Measurements from ENCODE around the gene CMSS1.

CMSS1 gene

DNA sequence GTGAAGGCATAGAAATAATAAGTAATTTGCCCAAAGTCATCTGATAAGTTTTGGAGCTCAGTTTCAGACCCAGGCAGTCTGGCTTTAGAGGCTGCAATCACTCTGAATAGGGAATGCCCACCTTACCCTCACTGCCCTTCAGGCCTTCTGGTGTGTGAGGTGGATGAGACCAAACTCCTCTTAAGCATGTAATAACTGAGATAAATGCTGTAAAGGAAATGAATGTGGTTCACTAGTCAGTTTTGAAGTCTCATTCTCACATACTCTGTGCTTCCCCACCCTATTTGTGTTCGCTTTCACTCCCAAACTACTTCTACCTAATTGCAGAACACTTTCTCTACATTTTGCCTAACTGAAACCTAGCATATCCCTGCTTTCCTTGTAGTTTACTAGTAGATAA, 152.5 kb downstream of the CMSS1 start:
- ChIA-PET POLR2A (no interaction called here), CTCF (no interaction called here)
- DNase-seq, result no peak
- H3K9me3 ChIP-seq (ENCODE audit: control extremely low read depth in 1 of 5, control insufficient read depth in 4 of 5, insufficient read depth in 2 of 5, low read depth in 1 of 5, low read length in 4 of 5), result no peaks in the 10 kb centered on the region
- H3K27me3 ChIP-seq (replicated peaks in 2 of 5; ENCODE audit: control insufficient read depth in 4 of 5, insufficient read depth in 5 of 5, low read length in 4 of 5), result no peaks in the 10 kb centered on the region
- H3K4me3 ChIP-seq (ENCODE audit: control insufficient read depth in 1 of 7, extremely low read depth in 1 of 7, insufficient read depth in 4 of 7, low read depth in 2 of 7, low read length in 6 of 7), result no peak overlapping the region
- no CpG with 5 or more reads among the region's 1 CpG for WGBS (ENCODE audit: insufficient coverage)
- H3K36me3 ChIP-seq (ENCODE audit: control insufficient read depth in 4 of 4, insufficient read depth in 4 of 4, low read length in 3 of 4), result no peaks in the 10 kb centered on the region
- H3K27ac ChIP-seq (ENCODE audit: insufficient read depth in 1 of 2, low read depth in 1 of 2, low read length in 2 of 2, poor library complexity in 1 of 2, severe bottlenecking in 2 of 2), result no peak overlapping the region
- no peaks in the 10 kb centered on the region for H3K4me1 ChIP-seq (ENCODE audit: control extremely low read depth in 1 of 4, control insufficient read depth in 4 of 4, insufficient read depth in 4 of 4, low read length in 3 of 4)

GRCh38 chr3:99971761-99972160, 154.1 kb downstream of the CMSS1 start:
- WGBS (ENCODE audit: insufficient coverage), result 100% methylated on average over 1 of the region's 3 CpGs
- Histone ChIP-seq H3K4me1 (ENCODE audit: control extremely low read depth in 1 of 4, control insufficient read depth in 4 of 4, insufficient read depth in 4 of 4, low read length in 3 of 4) (no peaks in the 10 kb centered on the region), H3K36me3 (ENCODE audit: control insufficient read depth in 4 of 4, insufficient read depth in 4 of 4, low read length in 3 of 4) (no peaks in the 10 kb centered on the region), H3K27me3 (replicated peaks in 2 of 5; ENCODE audit: control insufficient read depth in 4 of 5, insufficient read depth in 5 of 5, low read length in 4 of 5) (no peaks in the 10 kb centered on the region), H3K4me3 (ENCODE audit: control insufficient read depth in 1 of 7, extremely low read depth in 1 of 7, insufficient read depth in 4 of 7, low read depth in 2 of 7, low read length in 6 of 7) (no peak overlapping the region), H3K27ac (ENCODE audit: insufficient read depth in 1 of 2, low read depth in 1 of 2, low read length in 2 of 2, poor library complexity in 1 of 2, severe bottlenecking in 2 of 2) (no peak overlapping the region), H3K9me3 (ENCODE audit: control extremely low read depth in 1 of 5, control insufficient read depth in 4 of 5, insufficient read depth in 2 of 5, low read depth in 1 of 5, low read length in 4 of 5) (no peaks in the 10 kb centered on the region)
- CTCF ChIA-PET, result no interaction called here
- POLR2A ChIA-PET, result interaction anchor here (1.0 kb wide), 1 partner anchor 33 kb away, joined by 3 read pairs; no protein-coding TSS in a partner anchor
- DNase-seq, result no peak

DNA sequence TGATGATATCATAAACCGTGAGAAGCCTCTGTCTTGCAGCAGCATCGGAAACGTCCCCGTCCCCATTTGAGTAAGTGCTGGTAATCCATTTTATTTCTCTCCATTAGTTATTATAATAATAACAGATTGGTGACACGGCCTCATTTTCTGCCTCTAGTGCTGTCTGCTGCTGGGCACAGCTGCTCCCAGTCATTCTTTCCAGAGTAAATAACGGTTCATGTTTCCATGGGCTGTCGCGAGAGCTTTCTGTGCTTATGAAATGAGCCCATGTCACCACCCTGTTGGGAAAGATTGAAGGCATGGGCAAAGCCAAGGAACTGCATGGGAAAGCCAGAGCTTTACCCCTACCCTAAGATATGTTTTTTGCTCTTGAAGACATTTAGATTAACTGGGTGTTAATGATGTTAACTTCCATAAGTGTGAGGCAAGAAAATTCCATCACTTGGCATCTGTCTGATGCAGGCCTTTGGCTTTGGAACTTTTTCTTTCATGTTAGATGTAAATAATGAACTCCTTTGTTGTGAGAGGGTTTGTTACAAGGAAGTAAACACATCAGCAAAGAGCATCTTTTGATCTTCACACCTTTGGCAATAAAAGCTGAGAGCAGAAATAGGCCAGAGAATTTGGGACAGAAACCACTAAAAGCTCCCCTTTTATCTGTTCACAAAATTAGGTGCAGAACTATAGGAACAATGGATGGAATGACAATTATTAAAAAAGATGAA, 154.9 kb downstream of the CMSS1 start:
- WGBS (ENCODE audit: insufficient coverage), result 100% methylated on average over 4 of the region's 8 CpGs
- no peak overlapping the region for H3K27ac ChIP-seq (ENCODE audit: insufficient read depth in 1 of 2, low read depth in 1 of 2, low read length in 2 of 2, poor library complexity in 1 of 2, severe bottlenecking in 2 of 2)
- DNase-seq, result no peak
- CTCF ChIA-PET, result no interaction called here
- POLR2A ChIA-PET, result interaction anchor here (1.0 kb wide), 1 partner anchor 34 kb away, joined by 3 read pairs; no protein-coding TSS in a partner anchor
- no peak overlapping the region for H3K4me3 ChIP-seq (ENCODE audit: control insufficient read depth in 1 of 7, extremely low read depth in 1 of 7, insufficient read depth in 4 of 7, low read depth in 2 of 7, low read length in 6 of 7)
- no peaks in the 10 kb centered on the region for H3K27me3 ChIP-seq (replicated peaks in 2 of 5; ENCODE audit: control insufficient read depth in 4 of 5, insufficient read depth in 5 of 5, low read length in 4 of 5)
- peaks cover 0 to 3% (median 0%) of the 10 kb centered on the region in 5 experiments for H3K9me3 ChIP-seq (ENCODE audit: control extremely low read depth in 1 of 5, control insufficient read depth in 4 of 5, insufficient read depth in 2 of 5, low read depth in 1 of 5, low read length in 4 of 5)
- H3K36me3 ChIP-seq (ENCODE audit: control insufficient read depth in 4 of 4, insufficient read depth in 4 of 4, low read length in 3 of 4), result peaks cover 0 to 3% (median 0%) of the 10 kb centered on the region in 4 experiments
- no peaks in the 10 kb centered on the region for H3K4me1 ChIP-seq (ENCODE audit: control extremely low read depth in 1 of 4, control insufficient read depth in 4 of 4, insufficient read depth in 4 of 4, low read length in 3 of 4)

DNA sequence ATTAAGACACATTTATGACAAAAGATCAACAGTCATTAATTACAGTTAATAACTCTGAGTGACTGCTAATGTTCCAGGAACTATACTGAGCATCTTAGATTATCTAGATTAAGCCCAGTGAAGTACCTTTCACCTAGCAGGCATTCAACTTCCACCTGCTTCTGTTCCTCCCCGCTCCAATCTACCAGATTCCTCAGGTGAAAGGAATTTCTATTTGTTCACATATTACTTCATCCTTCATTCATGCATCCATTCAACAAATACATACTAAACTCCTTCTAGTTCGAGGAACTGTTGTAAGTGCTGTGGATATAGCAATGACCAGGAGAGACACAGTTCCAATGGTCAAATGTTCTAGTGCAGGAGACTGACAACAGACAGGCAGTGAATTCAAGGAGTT, 157.3 kb downstream of the CMSS1 start:
- 100% methylated on average over 1 of the region's 2 CpGs for WGBS (ENCODE audit: insufficient coverage)
- no peaks in the 10 kb centered on the region for H3K27me3 ChIP-seq (replicated peaks in 2 of 5; ENCODE audit: control insufficient read depth in 4 of 5, insufficient read depth in 5 of 5, low read length in 4 of 5)
- no peak for DNase-seq

GRCh38 chr3:99976584-99976983, 158.9 kb downstream of the CMSS1 start:
- no peak overlapping the region for H3K4me3 ChIP-seq (ENCODE audit: control insufficient read depth in 1 of 7, extremely low read depth in 1 of 7, insufficient read depth in 4 of 7, low read depth in 2 of 7, low read length in 6 of 7)
- no peaks in the 10 kb centered on the region for H3K27me3 ChIP-seq (replicated peaks in 2 of 5; ENCODE audit: control insufficient read depth in 4 of 5, insufficient read depth in 5 of 5, low read length in 4 of 5)
- ChIA-PET CTCF (no interaction called here), POLR2A (no interaction called here)
- no peak overlapping the region for H3K27ac ChIP-seq (ENCODE audit: insufficient read depth in 1 of 2, low read depth in 1 of 2, low read length in 2 of 2, poor library complexity in 1 of 2, severe bottlenecking in 2 of 2)
- peaks cover 0 to 3% (median 0%) of the 10 kb centered on the region in 5 experiments for H3K9me3 ChIP-seq (ENCODE audit: control extremely low read depth in 1 of 5, control insufficient read depth in 4 of 5, insufficient read depth in 2 of 5, low read depth in 1 of 5, low read length in 4 of 5)
- H3K4me1 ChIP-seq (ENCODE audit: control extremely low read depth in 1 of 4, control insufficient read depth in 4 of 4, insufficient read depth in 4 of 4, low read length in 3 of 4), result no peaks in the 10 kb centered on the region
- peaks cover 0 to 3% (median 0%) of the 10 kb centered on the region in 4 experiments for H3K36me3 ChIP-seq (ENCODE audit: control insufficient read depth in 4 of 4, insufficient read depth in 4 of 4, low read length in 3 of 4)
- DNase-seq, result no peak

More for the DNA sequence above, 157.3 kb downstream of the CMSS1 start:
- peaks cover 0 to 3% (median 0%) of the 10 kb centered on the region in 4 experiments for H3K36me3 ChIP-seq (ENCODE audit: control insufficient read depth in 4 of 4, insufficient read depth in 4 of 4, low read length in 3 of 4)
- no peaks in the 10 kb centered on the region for H3K4me1 ChIP-seq (ENCODE audit: control extremely low read depth in 1 of 4, control insufficient read depth in 4 of 4, insufficient read depth in 4 of 4, low read length in 3 of 4)
- H3K27ac ChIP-seq (ENCODE audit: insufficient read depth in 1 of 2, low read depth in 1 of 2, low read length in 2 of 2, poor library complexity in 1 of 2, severe bottlenecking in 2 of 2), result no peak overlapping the region
- no peak overlapping the region for H3K4me3 ChIP-seq (ENCODE audit: control insufficient read depth in 1 of 7, extremely low read depth in 1 of 7, insufficient read depth in 4 of 7, low read depth in 2 of 7, low read length in 6 of 7)
- ChIA-PET CTCF (no interaction called here), POLR2A (no interaction called here)
- peaks cover 0 to 3% (median 0%) of the 10 kb centered on the region in 5 experiments for H3K9me3 ChIP-seq (ENCODE audit: control extremely low read depth in 1 of 5, control insufficient read depth in 4 of 5, insufficient read depth in 2 of 5, low read depth in 1 of 5, low read length in 4 of 5)

DNA sequence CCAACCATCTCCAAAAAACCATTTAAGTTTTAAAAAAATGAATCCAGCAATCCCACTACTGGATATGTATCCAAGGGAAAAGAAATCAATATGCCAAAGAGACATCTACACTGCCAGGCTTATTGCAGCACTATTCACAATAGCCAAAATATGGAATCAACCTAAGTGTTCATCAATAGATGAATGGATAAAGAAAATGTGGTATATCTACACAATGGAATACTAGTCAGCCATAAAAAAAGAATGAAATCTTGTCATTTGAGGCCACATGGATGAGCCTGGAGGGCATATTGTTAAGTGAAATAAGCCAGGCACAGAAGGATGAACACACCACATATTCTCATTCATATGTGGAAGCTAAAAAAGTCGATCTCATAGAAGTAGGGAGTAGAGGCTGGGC, 160.6 kb downstream of the CMSS1 start:
- Histone ChIP-seq H3K27me3 (replicated peaks in 2 of 5; ENCODE audit: control insufficient read depth in 4 of 5, insufficient read depth in 5 of 5, low read length in 4 of 5) (no peaks in the 10 kb centered on the region), H3K4me3 (ENCODE audit: control insufficient read depth in 1 of 7, extremely low read depth in 1 of 7, insufficient read depth in 4 of 7, low read depth in 2 of 7, low read length in 6 of 7) (no peak overlapping the region), H3K27ac (ENCODE audit: insufficient read depth in 1 of 2, low read depth in 1 of 2, low read length in 2 of 2, poor library complexity in 1 of 2, severe bottlenecking in 2 of 2) (no peak overlapping the region), H3K4me1 (ENCODE audit: control extremely low read depth in 1 of 4, control insufficient read depth in 4 of 4, insufficient read depth in 4 of 4, low read length in 3 of 4) (peaks cover 0 to 5% (median 0%) of the 10 kb centered on the region in 4 experiments), H3K9me3 (ENCODE audit: control extremely low read depth in 1 of 5, control insufficient read depth in 4 of 5, insufficient read depth in 2 of 5, low read depth in 1 of 5, low read length in 4 of 5) (peaks cover 0 to 3% (median 0%) of the 10 kb centered on the region in 5 experiments), H3K36me3 (ENCODE audit: control insufficient read depth in 4 of 4, insufficient read depth in 4 of 4, low read length in 3 of 4) (peaks cover 0 to 3% (median 0%) of the 10 kb centered on the region in 4 experiments)
- no CpG with 5 or more reads among the region's 1 CpG for WGBS (ENCODE audit: insufficient coverage)
- DNase-seq, result no peak
- POLR2A ChIA-PET, result no interaction called here
- CTCF ChIA-PET, result no interaction called here

DNA sequence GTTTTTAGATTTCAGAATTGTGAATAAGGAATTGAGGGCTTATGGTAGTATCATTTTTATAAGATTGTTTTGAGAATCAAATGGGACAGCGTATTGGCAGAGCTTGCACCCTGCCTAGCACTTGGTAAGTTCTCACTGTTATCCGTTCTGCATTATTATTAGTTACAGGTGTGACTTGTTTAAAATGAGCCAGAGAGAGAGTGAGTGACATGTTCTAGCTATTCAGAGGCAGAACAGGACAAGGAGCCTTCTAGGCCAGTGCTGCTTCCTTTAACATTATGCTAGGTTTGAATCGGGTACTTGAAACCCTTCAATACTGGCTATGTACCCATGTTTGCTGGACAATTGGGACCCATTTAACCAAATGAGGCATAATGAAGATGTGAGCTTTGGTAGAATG, 162.9 kb downstream of the CMSS1 start:
- Histone ChIP-seq H3K36me3 (ENCODE audit: control insufficient read depth in 4 of 4, insufficient read depth in 4 of 4, low read length in 3 of 4) (peaks cover 0 to 3% (median 0%) of the 10 kb centered on the region in 4 experiments), H3K4me3 (ENCODE audit: control insufficient read depth in 1 of 7, extremely low read depth in 1 of 7, insufficient read depth in 4 of 7, low read depth in 2 of 7, low read length in 6 of 7) (no peak overlapping the region), H3K27ac (ENCODE audit: insufficient read depth in 1 of 2, low read depth in 1 of 2, low read length in 2 of 2, poor library complexity in 1 of 2, severe bottlenecking in 2 of 2) (no peak overlapping the region), H3K4me1 (ENCODE audit: control extremely low read depth in 1 of 4, control insufficient read depth in 4 of 4, insufficient read depth in 4 of 4, low read length in 3 of 4) (peaks cover 0 to 5% (median 0%) of the 10 kb centered on the region in 4 experiments), H3K27me3 (replicated peaks in 2 of 5; ENCODE audit: control insufficient read depth in 4 of 5, insufficient read depth in 5 of 5, low read length in 4 of 5) (no peaks in the 10 kb centered on the region), H3K9me3 (ENCODE audit: control extremely low read depth in 1 of 5, control insufficient read depth in 4 of 5, insufficient read depth in 2 of 5, low read depth in 1 of 5, low read length in 4 of 5) (peaks cover 0 to 3% (median 0%) of the 10 kb centered on the region in 5 experiments)
- CTCF ChIA-PET, result no interaction called here
- DNase-seq, result no peak
- POLR2A ChIA-PET, result no interaction called here
- whole genome bisulfite sequencing (ENCODE audit: insufficient coverage), result 100% methylated on average over 3 of the region's 3 CpGs
